HepG2 (cell line): ENCODE data around the gene NDUFC1. TPM values are rescaled to one million over a fixed set of nuclear protein-coding genes. Genes with fewer than 3 reads are reported as not detected.

Experiments
- ATRX ChIP-seq: sonication (generic); formaldehyde crosslinking; IDR thresholded peaks from 2 replicates; pipeline ENCODE4 v1.4.0; 2020; ENCODE audit warnings: missing genetic modification reagents, borderline replicate concordance
- GABPA ChIP-seq, 2 experiments: IDR thresholded peaks; 2 replicates each; pipeline ENCODE4 v1.6.1; 2011 to 2016; ENCODE audit warnings: low read depth in 2 of 2, low read length in 1 of 2, missing biosample characterization in 1 of 2, missing genetic modification characterization in 1 of 2
- KDM2A ChIP-seq: sonication (generic); formaldehyde crosslinking; IDR thresholded peaks from 2 replicates; pipeline ENCODE4 v1.4.0; 2020; ENCODE audit warnings: low read depth, missing genetic modification reagents, borderline replicate concordance
- MAZ ChIP-seq, 2 experiments: sonication (generic) in 1 of 2; formaldehyde crosslinking in 1 of 2; IDR thresholded peaks; 2 replicates each; pipeline versions ENCODE4 v1.5.0 to v1.6.1; 2012 to 2020; ENCODE audit warnings: low read depth in 2 of 2, mild to moderate bottlenecking in 2 of 2, borderline replicate concordance in 1 of 2, improper control_type of control experiment in 1 of 2, low read length in 1 of 2, missing genetic modification reagents in 1 of 2, moderate library complexity in 1 of 2
- MXD4 ChIP-seq: IDR thresholded peaks from 2 replicates; pipeline ENCODE4 v1.6.1; 2016; ENCODE audit warnings: mild to moderate bottlenecking, missing biosample characterization, missing genetic modification reagents
- NR2F6 ChIP-seq, 2 experiments: IDR thresholded peaks; 2 replicates each; pipeline ENCODE4 v1.6.1; 2016; ENCODE audit warnings: antibody characterized with exemption in 1 of 2, mild to moderate bottlenecking in 1 of 2
- REL ChIP-seq: sonication (generic); formaldehyde crosslinking; conservative IDR thresholded peaks from 2 replicates; pipeline ENCODE4 v1.8.0; 2022; ENCODE audit warnings: mild to moderate bottlenecking, missing genetic modification reagents, moderate library complexity
- SP4 ChIP-seq: sonication (generic); formaldehyde crosslinking; IDR thresholded peaks from 2 replicates; pipeline ENCODE4 v1.8.1; 2023; ENCODE audit warnings: mild to moderate bottlenecking, missing genetic modification reagents
- SRY ChIP-seq: sonication (generic); formaldehyde crosslinking; IDR thresholded peaks from 2 replicates; pipeline ENCODE4 v1.8.0; 2022; ENCODE audit warnings: mild to moderate bottlenecking, missing genetic modification reagents
- TGIF2 ChIP-seq: IDR thresholded peaks from 2 replicates; pipeline ENCODE4 v1.6.1; 2016; ENCODE audit warnings: control low read depth, missing compliant biosample characterization
- ZGPAT ChIP-seq: IDR thresholded peaks from 2 replicates; pipeline ENCODE4 v1.6.1; 2016; ENCODE audit warnings: mild to moderate bottlenecking
- ZNF274 ChIP-seq: sonication (generic); formaldehyde crosslinking; IDR thresholded peaks from 2 replicates; pipeline ENCODE4 v1.5.1; 2020; ENCODE audit warnings: mild to moderate bottlenecking, missing genetic modification reagents
- ZNF329 ChIP-seq: sonication (generic); formaldehyde crosslinking; IDR thresholded peaks from 2 replicates; pipeline ENCODE4 v1.9.0; 2021; ENCODE audit warnings: low read depth, mild to moderate bottlenecking, missing genetic modification reagents
- polyA plus RNA-seq, 8 experiments: library from polyadenylated mRNA; depleted of rRNA in 3 of 8; stranded (reverse) in 7 of 8; unstranded in 1 of 8; fragments of >200 nt; fragmentation: Illumina TruSeq in 4 of 8; extraction: Trizol in 4 of 8; gene quantifications; 2 replicates each; pipeline versions ENCODE4 v1.2.1 to v1.2.3, GENCODE V29; 2011 to 2016; ENCODE audit warnings: low read depth in 4 of 8, missing spikeins in 1 of 8, mixed read lengths in 1 of 8; ENCODE audit not compliant: insufficient read depth in 1 of 8
- total RNA-seq, 5 experiments: library from RNA; depleted of rRNA; stranded (reverse); fragments of >200 nt; fragmentation: Illumina TruSeq; extraction: Trizol; gene quantifications; 2 replicates each; pipeline ENCODE4 v1.2.3, GENCODE V29; 2016; ENCODE audit warnings: low read depth in 1 of 5
- TF ChIP-seq, protein P1 (sequence below): sonication (generic); formaldehyde crosslinking; IDR thresholded peaks from 2 replicates; pipeline ENCODE4 v1.9.0; 2021; ENCODE audit warnings: missing genetic modification reagents, borderline replicate concordance
- TF ChIP-seq, protein P2 (sequence below): sonication (generic); formaldehyde crosslinking; IDR thresholded peaks from 2 replicates; pipeline ENCODE4 v1.4.0; 2020; ENCODE audit warnings: missing genetic modification reagents

NDUFC1 gene
- total and polyA plus RNA-seq, 2 of the 13 experiments (the other 11 are each of a cell fraction or from before 2014, with no cell fraction given), result 43.4 to 96.4 TPM

DNA sequence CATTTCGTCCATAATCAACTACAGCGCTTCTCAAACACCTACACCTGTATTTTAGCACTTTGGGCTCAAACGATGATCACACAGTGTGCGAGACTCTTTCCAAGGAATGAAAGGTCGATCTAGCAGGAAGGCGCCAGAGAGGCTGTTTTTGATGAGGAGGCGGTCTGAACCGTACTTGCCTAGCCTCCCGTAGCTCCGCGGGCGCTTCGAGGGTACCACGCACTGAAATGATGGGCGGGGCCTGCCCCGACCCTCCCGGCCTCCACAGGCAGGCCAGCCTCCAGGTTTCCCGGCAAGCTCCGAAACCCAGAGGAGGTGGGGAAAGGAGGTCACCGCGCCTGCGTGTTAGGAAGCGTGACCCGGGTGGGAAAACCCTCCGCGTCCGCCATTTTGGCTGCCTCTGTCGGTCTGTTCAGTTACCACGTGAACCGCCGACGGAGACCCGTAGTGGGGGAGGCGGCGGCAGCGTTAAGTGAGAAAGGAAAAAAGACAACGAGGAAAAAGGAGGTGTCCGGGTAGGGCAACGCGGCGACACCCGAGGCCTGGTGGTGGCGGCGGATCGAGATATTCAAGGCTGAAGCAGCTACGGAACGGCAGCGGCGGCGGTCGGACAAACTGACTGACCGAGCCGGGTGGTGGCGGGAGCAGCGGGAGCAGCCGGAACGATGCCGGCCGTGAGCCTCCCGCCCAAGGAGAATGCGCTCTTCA lies 1.0 kb downstream of the NDUFC1 start, which contains the start of gene NAA15 (continued):
- TF ChIP-seq ATRX (CRISPR knock-in tag), result no peak
- 0 out of 2 replicates have a peak, but pooled peaks have one; percentile 75 for TF ChIP-seq ZNF329 (CRISPR knock-in tag)
- TF ChIP-seq, protein P1, sequence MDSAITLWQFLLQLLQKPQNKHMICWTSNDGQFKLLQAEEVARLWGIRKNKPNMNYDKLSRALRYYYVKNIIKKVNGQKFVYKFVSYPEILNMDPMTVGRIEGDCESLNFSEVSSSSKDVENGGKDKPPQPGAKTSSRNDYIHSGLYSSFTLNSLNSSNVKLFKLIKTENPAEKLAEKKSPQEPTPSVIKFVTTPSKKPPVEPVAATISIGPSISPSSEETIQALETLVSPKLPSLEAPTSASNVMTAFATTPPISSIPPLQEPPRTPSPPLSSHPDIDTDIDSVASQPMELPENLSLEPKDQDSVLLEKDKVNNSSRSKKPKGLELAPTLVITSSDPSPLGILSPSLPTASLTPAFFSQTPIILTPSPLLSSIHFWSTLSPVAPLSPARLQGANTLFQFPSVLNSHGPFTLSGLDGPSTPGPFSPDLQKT, result no peak
- peak; percentile 77 for TF ChIP-seq KDM2A (CRISPR knock-in tag)
- TF ChIP-seq SP4 (CRISPR knock-in tag), result peak; percentile 89
- TF ChIP-seq SRY (CRISPR knock-in tag), result no peak
- peak; percentile 89 for TF ChIP-seq ZGPAT
- TF ChIP-seq TGIF2, result peak; percentile 72
- TF ChIP-seq MAZ (IDR thresholded peaks at IDR 0.05; ENCODE audit: borderline replicate concordance, low read depth, low read length), result peak; percentile 51; the same call in 1 of the 2 replicates
- TF ChIP-seq MAZ (CRISPR knock-in tag; IDR thresholded peaks at IDR 0.05; ENCODE audit: low read depth), result peak; percentile 88
- peak; percentile 67 for TF ChIP-seq GABPA (IDR thresholded peaks at IDR 0.05; ENCODE audit: low read depth, low read length)
- peak; percentile 93 for TF ChIP-seq GABPA (CRISPR knock-in tag; IDR thresholded peaks at IDR 0.05; ENCODE audit: low read depth)
- TF ChIP-seq ZNF274 (CRISPR knock-in tag), result peak; percentile 22; the same call in 1 of the 2 replicates
- TF ChIP-seq, protein P2, sequence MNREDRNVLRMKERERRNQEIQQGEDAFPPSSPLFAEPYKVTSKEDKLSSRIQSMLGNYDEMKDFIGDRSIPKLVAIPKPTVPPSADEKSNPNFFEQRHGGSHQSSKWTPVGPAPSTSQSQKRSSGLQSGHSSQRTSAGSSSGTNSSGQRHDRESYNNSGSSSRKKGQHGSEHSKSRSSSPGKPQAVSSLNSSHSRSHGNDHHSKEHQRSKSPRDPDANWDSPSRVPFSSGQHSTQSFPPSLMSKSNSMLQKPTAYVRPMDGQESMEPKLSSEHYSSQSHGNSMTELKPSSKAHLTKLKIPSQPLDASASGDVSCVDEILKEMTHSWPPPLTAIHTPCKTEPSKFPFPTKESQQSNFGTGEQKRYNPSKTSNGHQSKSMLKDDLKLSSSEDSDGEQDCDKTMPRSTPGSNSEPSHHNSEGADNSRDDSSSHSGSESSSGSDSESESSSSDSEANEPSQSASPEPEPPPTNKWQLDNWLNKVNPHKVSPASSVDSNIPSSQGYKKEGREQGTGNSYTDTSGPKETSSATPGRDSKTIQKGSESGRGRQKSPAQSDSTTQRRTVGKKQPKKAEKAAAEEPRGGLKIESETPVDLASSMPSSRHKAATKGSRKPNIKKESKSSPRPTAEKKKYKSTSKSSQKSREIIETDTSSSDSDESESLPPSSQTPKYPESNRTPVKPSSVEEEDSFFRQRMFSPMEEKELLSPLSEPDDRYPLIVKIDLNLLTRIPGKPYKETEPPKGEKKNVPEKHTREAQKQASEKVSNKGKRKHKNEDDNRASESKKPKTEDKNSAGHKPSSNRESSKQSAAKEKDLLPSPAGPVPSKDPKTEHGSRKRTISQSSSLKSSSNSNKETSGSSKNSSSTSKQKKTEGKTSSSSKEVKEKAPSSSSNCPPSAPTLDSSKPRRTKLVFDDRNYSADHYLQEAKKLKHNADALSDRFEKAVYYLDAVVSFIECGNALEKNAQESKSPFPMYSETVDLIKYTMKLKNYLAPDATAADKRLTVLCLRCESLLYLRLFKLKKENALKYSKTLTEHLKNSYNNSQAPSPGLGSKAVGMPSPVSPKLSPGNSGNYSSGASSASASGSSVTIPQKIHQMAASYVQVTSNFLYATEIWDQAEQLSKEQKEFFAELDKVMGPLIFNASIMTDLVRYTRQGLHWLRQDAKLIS (CRISPR knock-in tag), result no peak
- 0 out of 2 replicates have a peak, but pooled peaks have one; percentile 11 for TF ChIP-seq REL (CRISPR knock-in tag)
- TF ChIP-seq MXD4 (CRISPR knock-in tag), result peak; percentile 81; the same call in 1 of the 2 replicates
- peak; percentile 33; the same call in 1 of the 2 replicates for TF ChIP-seq NR2F6 (IDR thresholded peaks at IDR 0.05)
- TF ChIP-seq NR2F6 (CRISPR knock-in tag; IDR thresholded peaks at IDR 0.05), result peak; percentile 36; the same call in 1 of the 2 replicates
